ENCODE results near the gene VSIG2.

VSIG2 gene

DNA sequence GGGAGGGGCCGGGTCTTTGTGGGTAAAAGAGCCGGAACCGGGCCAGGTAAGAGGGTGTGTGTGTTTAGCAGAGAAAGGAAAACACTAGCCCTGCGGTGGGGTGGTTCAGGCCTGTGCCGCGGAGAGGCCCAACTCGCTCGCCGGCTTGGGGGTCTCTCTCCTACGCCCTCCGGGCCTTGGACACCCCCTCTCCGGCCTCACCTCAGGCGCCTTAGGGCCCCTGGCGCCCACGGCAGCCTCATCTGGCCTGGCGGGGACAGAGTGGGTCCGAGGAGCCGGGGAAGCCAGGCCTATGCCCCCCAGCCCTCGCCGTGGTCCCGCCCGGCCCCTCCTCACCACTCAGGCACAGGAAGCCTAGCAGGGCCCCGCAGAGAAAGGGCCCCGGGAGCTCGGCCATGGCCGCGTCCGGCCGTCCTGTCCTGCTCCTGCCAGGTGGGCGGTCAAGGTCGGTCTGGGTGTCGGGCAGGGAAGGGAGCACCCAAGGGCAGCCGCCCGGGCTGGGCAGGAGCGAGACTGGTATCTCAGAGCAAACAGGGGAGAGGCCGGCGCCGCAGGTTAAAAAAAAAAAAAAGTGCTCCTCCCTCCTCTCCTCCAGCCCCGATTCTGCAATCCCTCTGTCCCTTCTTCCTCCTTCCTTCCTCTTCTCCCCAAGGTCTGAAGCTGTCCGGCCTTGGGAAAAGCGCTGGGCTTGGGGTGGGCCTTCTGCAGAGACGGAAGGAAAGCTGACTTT is at the start of gene VSIG2:
Gene VSIG2 (minus strand): TSS at position 515 of the 730 bp plus-strand sequence. CDS start 118 bp downstream, at position 397.
- no peak for TF ChIP-seq ZFP3 (CRISPR knock-in tag; IDR thresholded peaks at IDR 0.05)
- no peak for TF ChIP-seq ZFP30 (CRISPR knock-in tag; IDR thresholded peaks at IDR 0.05)
- no peak for TF ChIP-seq TCF4 (CRISPR knock-in tag; IDR thresholded peaks at IDR 0.05; ENCODE audit: borderline replicate concordance)
- TF ChIP-seq CREB5 (CRISPR knock-in tag; IDR thresholded peaks at IDR 0.05; ENCODE audit: low read depth): no peak
- no peak for TF ChIP-seq ZNF70 (CRISPR knock-in tag; IDR thresholded peaks at IDR 0.05)
- TF ChIP-seq CSDC2 (CRISPR knock-in tag; IDR thresholded peaks at IDR 0.05): no peak
- TF ChIP-seq, protein P1, sequence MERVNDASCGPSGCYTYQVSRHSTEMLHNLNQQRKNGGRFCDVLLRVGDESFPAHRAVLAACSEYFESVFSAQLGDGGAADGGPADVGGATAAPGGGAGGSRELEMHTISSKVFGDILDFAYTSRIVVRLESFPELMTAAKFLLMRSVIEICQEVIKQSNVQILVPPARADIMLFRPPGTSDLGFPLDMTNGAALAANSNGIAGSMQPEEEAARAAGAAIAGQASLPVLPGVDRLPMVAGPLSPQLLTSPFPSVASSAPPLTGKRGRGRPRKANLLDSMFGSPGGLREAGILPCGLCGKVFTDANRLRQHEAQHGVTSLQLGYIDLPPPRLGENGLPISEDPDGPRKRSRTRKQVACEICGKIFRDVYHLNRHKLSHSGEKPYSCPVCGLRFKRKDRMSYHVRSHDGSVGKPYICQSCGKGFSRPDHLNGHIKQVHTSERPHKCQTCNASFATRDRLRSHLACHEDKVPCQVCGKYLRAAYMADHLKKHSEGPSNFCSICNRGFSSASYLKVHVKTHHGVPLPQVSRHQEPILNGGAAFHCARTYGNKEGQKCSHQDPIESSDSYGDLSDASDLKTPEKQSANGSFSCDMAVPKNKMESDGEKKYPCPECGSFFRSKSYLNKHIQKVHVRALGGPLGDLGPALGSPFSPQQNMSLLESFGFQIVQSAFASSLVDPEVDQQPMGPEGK (CRISPR knock-in tag; IDR thresholded peaks at IDR 0.05; ENCODE audit: borderline replicate concordance): no peak
- TF ChIP-seq ZNF565 (CRISPR knock-in tag; conservative IDR thresholded peaks at IDR 0.05; ENCODE audit: low read depth): no peak
- no peak for TF ChIP-seq ESRRG (CRISPR knock-in tag; IDR thresholded peaks at IDR 0.05)
- TF ChIP-seq OSR1 (CRISPR knock-in tag; IDR thresholded peaks at IDR 0.05): no peak
- TF ChIP-seq, protein P2, sequence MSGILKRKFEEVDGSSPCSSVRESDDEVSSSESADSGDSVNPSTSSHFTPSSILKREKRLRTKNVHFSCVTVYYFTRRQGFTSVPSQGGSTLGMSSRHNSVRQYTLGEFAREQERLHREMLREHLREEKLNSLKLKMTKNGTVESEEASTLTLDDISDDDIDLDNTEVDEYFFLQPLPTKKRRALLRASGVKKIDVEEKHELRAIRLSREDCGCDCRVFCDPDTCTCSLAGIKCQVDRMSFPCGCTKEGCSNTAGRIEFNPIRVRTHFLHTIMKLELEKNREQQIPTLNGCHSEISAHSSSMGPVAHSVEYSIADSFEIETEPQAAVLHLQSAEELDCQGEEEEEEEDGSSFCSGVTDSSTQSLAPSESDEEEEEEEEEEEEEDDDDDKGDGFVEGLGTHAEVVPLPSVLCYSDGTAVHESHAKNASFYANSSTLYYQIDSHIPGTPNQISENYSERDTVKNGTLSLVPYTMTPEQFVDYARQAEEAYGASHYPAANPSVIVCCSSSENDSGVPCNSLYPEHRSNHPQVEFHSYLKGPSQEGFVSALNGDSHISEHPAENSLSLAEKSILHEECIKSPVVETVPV (CRISPR knock-in tag; IDR thresholded peaks at IDR 0.05): no peak
- no peak for ATAC-seq

- TF ChIP-seq POU6F1 (CRISPR knock-in tag; IDR thresholded peaks at IDR 0.05; ENCODE audit: borderline replicate concordance, low read depth) (no peak), ZNF565 (CRISPR knock-in tag; conservative IDR thresholded peaks at IDR 0.05; ENCODE audit: low read depth) (no peak), CSDC2 (CRISPR knock-in tag; IDR thresholded peaks at IDR 0.05) (no peak), BACH2 (CRISPR knock-in tag; IDR thresholded peaks at IDR 0.05; ENCODE audit: borderline replicate concordance) (no peak), RARB (CRISPR knock-in tag; IDR thresholded peaks at IDR 0.05) (no peak), ISL1 (CRISPR knock-in tag; IDR thresholded peaks at IDR 0.05) (no peak), SNAI2 (CRISPR knock-in tag; IDR thresholded peaks at IDR 0.05) (no peak), CREB5 (CRISPR knock-in tag; IDR thresholded peaks at IDR 0.05; ENCODE audit: low read depth) (no peak), TCF4 (CRISPR knock-in tag; IDR thresholded peaks at IDR 0.05; ENCODE audit: borderline replicate concordance) (no peak), ZC3H10 (CRISPR knock-in tag; IDR thresholded peaks at IDR 0.05) (no peak), ZNF70 (CRISPR knock-in tag; IDR thresholded peaks at IDR 0.05) (no peak), ARNTL (CRISPR knock-in tag; IDR thresholded peaks at IDR 0.05; ENCODE audit: borderline replicate concordance, low read depth) (no peak)
- TF ChIP-seq, protein P3, sequence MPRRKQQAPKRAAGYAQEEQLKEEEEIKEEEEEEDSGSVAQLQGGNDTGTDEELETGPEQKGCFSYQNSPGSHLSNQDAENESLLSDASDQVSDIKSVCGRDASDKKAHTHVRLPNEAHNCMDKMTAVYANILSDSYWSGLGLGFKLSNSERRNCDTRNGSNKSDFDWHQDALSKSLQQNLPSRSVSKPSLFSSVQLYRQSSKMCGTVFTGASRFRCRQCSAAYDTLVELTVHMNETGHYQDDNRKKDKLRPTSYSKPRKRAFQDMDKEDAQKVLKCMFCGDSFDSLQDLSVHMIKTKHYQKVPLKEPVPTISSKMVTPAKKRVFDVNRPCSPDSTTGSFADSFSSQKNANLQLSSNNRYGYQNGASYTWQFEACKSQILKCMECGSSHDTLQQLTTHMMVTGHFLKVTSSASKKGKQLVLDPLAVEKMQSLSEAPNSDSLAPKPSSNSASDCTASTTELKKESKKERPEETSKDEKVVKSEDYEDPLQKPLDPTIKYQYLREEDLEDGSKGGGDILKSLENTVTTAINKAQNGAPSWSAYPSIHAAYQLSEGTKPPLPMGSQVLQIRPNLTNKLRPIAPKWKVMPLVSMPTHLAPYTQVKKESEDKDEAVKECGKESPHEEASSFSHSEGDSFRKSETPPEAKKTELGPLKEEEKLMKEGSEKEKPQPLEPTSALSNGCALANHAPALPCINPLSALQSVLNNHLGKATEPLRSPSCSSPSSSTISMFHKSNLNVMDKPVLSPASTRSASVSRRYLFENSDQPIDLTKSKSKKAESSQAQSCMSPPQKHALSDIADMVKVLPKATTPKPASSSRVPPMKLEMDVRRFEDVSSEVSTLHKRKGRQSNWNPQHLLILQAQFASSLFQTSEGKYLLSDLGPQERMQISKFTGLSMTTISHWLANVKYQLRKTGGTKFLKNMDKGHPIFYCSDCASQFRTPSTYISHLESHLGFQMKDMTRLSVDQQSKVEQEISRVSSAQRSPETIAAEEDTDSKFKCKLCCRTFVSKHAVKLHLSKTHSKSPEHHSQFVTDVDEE (CRISPR knock-in tag; IDR thresholded peaks at IDR 0.05): no peak
- TF ChIP-seq, protein P1 (CRISPR knock-in tag; IDR thresholded peaks at IDR 0.05; ENCODE audit: borderline replicate concordance): no peak
- peak; percentile 24 for ATAC-seq
Measured at GRCh38 chr11:124801014-124801413, 49.0 kb upstream of the VSIG2 start.
